Measurements from ENCODE around the gene ZNF33B.

DNA sequence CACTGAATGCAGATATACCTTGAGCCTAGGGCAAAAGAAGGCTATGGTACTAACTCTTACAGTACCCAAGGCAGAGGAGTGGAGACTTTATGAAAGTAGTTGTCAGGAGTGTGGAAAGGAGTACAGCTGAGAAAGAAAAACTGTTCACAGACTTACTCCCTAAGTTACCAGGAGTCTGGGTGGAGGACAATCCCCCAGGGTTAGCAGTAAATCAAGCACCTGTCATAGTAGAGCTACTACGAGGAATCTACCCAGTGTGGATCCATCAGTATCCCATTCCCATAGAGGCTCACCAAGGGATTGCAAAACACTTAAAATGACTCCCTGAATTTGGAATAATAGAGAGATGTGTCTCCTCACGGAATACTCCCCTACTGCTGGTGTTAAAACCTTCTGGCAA lies 10.1 kb upstream of the ZNF33B start:
- TF ChIP-seq, protein P1, sequence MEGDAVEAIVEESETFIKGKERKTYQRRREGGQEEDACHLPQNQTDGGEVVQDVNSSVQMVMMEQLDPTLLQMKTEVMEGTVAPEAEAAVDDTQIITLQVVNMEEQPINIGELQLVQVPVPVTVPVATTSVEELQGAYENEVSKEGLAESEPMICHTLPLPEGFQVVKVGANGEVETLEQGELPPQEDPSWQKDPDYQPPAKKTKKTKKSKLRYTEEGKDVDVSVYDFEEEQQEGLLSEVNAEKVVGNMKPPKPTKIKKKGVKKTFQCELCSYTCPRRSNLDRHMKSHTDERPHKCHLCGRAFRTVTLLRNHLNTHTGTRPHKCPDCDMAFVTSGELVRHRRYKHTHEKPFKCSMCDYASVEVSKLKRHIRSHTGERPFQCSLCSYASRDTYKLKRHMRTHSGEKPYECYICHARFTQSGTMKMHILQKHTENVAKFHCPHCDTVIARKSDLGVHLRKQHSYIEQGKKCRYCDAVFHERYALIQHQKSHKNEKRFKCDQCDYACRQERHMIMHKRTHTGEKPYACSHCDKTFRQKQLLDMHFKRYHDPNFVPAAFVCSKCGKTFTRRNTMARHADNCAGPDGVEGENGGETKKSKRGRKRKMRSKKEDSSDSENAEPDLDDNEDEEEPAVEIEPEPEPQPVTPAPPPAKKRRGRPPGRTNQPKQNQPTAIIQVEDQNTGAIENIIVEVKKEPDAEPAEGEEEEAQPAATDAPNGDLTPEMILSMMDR (IDR thresholded peaks at IDR 0.05; ENCODE audit: insufficient read depth, low read length): no peak
- TF ChIP-seq SPI1 (IDR thresholded peaks at IDR 0.05; ENCODE audit: borderline replicate concordance, low read depth): no peak
